HepG2 (cell line): ENCODE data around the gene PAK1IP1. TPM values are rescaled to one million over a fixed set of nuclear protein-coding genes. Genes with fewer than 3 reads are reported as not detected.

ENCODE experiments used
- ARID5B ChIP-seq: IDR thresholded peaks from 2 replicates; pipeline ENCODE4 v1.4.0; 2020; ENCODE audit warnings: mild to moderate bottlenecking, missing genetic modification reagents
- BRCA1 ChIP-seq: sonication (generic); formaldehyde crosslinking; IDR thresholded peaks from 2 replicates; pipeline ENCODE4 v1.4.0; 2020; ENCODE audit warnings: missing genetic modification reagents
- ELF1 ChIP-seq: sonication (generic); formaldehyde crosslinking; IDR thresholded peaks from 2 replicates; pipeline ENCODE4 v1.4.0; 2020; ENCODE audit warnings: missing genetic modification reagents
- HDAC1 ChIP-seq: sonication (generic); formaldehyde crosslinking; IDR thresholded peaks from 2 replicates; pipeline ENCODE4 v1.5.1; 2020; ENCODE audit warnings: mild to moderate bottlenecking, missing genetic modification reagents
- HOXA3 ChIP-seq: sonication (generic); formaldehyde crosslinking; IDR thresholded peaks from 2 replicates; pipeline ENCODE4 v1.5.0; 2020; ENCODE audit warnings: missing genetic modification reagents
- MED1 ChIP-seq: sonication (generic); formaldehyde crosslinking; IDR thresholded peaks from 2 replicates; pipeline ENCODE4 v1.4.0; 2020; ENCODE audit warnings: missing genetic modification reagents
- PPARG ChIP-seq: conservative IDR thresholded peaks from 2 replicates; pipeline ENCODE4 v1.6.1; 2016; ENCODE audit warnings: missing biosample characterization, missing genetic modification reagents
- PRDM10 ChIP-seq: sonication (generic); formaldehyde crosslinking; IDR thresholded peaks from 2 replicates; pipeline ENCODE4 v1.4.0; 2020; ENCODE audit warnings: low read depth, missing genetic modification reagents
- SIN3A ChIP-seq: IDR thresholded peaks from 2 replicates; pipeline ENCODE4 v1.6.1; 2011; ENCODE audit warnings: low read depth, mild to moderate bottlenecking, control low read depth, low read length, borderline replicate concordance
- SNAPC4 ChIP-seq: sonication (generic); formaldehyde crosslinking; IDR thresholded peaks from 2 replicates; pipeline ENCODE4 v1.4.0; 2020; ENCODE audit warnings: mild to moderate bottlenecking, missing genetic modification reagents
- TEAD3 ChIP-seq: optimal IDR thresholded peaks from 2 replicates; pipeline ENCODE3; 2016; ENCODE audit warnings: borderline replicate concordance
- THAP11 ChIP-seq: IDR thresholded peaks from 2 replicates; pipeline ENCODE4 v1.6.1; 2016; ENCODE audit warnings: missing biosample characterization, missing genetic modification reagents
- ZBTB7B ChIP-seq: sonication (generic); formaldehyde crosslinking; IDR thresholded peaks from 2 replicates; pipeline ENCODE4 v1.4.0; 2020; ENCODE audit warnings: missing genetic modification reagents
- ZNF224 ChIP-seq: sonication (generic); formaldehyde crosslinking; IDR thresholded peaks from 2 replicates; pipeline ENCODE4 v1.5.0; 2020; ENCODE audit warnings: mild to moderate bottlenecking, missing genetic modification reagents
- ZNF558 ChIP-seq: sonication (generic); formaldehyde crosslinking; IDR thresholded peaks from 2 replicates; pipeline ENCODE4 v1.9.0; 2022; ENCODE audit warnings: mild to moderate bottlenecking, missing genetic modification reagents, borderline replicate concordance
- ZNF607 ChIP-seq: sonication (generic); formaldehyde crosslinking; IDR thresholded peaks from 2 replicates; pipeline ENCODE4 v1.5.1; 2020; ENCODE audit warnings: missing genetic modification reagents, mild to moderate bottlenecking, borderline replicate concordance
- ZNF720 ChIP-seq: sonication (generic); formaldehyde crosslinking; IDR thresholded peaks from 2 replicates; pipeline ENCODE4 v1.4.0; 2020; ENCODE audit warnings: missing genetic modification reagents
- polyA plus RNA-seq, 8 experiments: library from polyadenylated mRNA; depleted of rRNA in 3 of 8; stranded (reverse) in 7 of 8; unstranded in 1 of 8; fragments of >200 nt; fragmentation: Illumina TruSeq in 4 of 8; extraction: Trizol in 4 of 8; gene quantifications; 2 replicates each; pipeline versions ENCODE4 v1.2.1 to v1.2.3, GENCODE V29; 2011 to 2016; ENCODE audit warnings: low read depth in 4 of 8, missing spikeins in 1 of 8, mixed read lengths in 1 of 8; ENCODE audit not compliant: insufficient read depth in 1 of 8
- total RNA-seq, 5 experiments: library from RNA; depleted of rRNA; stranded (reverse); fragments of >200 nt; fragmentation: Illumina TruSeq; extraction: Trizol; gene quantifications; 2 replicates each; pipeline ENCODE4 v1.2.3, GENCODE V29; 2016; ENCODE audit warnings: low read depth in 1 of 5

The PAK1IP1 gene
- total and polyA plus RNA-seq, 2 of the 13 experiments (the other 11 are each of a cell fraction or from before 2014, with no cell fraction given): 23.4 to 66.2 TPM

- TF ChIP-seq ARID5B (CRISPR knock-in tag) (peak; percentile 33; the same call in 1 of the 2 replicates), HDAC1 (CRISPR knock-in tag) (peak; percentile 55), ZNF224 (CRISPR knock-in tag) (peak; percentile 42; the same call in 1 of the 2 replicates), ELF1 (CRISPR knock-in tag) (peak; percentile 40), HOXA3 (CRISPR knock-in tag) (peak; percentile 52), ZNF720 (peak; percentile 72; the same call in 1 of the 2 replicates), ZBTB7B (CRISPR knock-in tag) (0 out of 2 replicates have a peak, but pooled peaks have one; percentile 34), TEAD3 (CRISPR knock-in tag) (peak; percentile 36), SNAPC4 (CRISPR knock-in tag) (peak; percentile 20), PPARG (CRISPR knock-in tag) (0 out of 2 replicates have a peak, but pooled peaks have one; percentile 19), THAP11 (CRISPR knock-in tag) (peak; percentile 65), PRDM10 (peak; percentile 46), SIN3A (peak; percentile 87), MED1 (CRISPR knock-in tag) (peak; percentile 87), ZNF558 (CRISPR knock-in tag) (peak; percentile 16; the same call in 1 of the 2 replicates), BRCA1 (CRISPR knock-in tag) (peak; percentile 65), ZNF607 (CRISPR knock-in tag) (peak; percentile 41)
Measured at GRCh38 chr6:10720960-10721849, 26.4 kb downstream of the PAK1IP1 start (continued).
